ENCODE data around the gene PSMD11.
"Not testable (repeated sequence)": the region's sequence is repeated elsewhere in the genome, so short reads cannot be mapped to it uniquely, and the experiment has no call there.

Gene PSMD11

GRCh38 chr17:32510466-32510865 is 66.2 kb downstream of the PSMD11 start:
- no peak for DNase-seq (ENCODE audit: low read depth in 2 of 2, low spot score in 1 of 2)

- DNase-seq (ENCODE audit: low read depth in 2 of 2, low spot score in 1 of 2), result no peak
Measured at GRCh38 chr17:32512328-32512727, 68.0 kb downstream of the PSMD11 start.

GRCh38 chr17:32513579-32513978 is 69.3 kb downstream of the PSMD11 start:
- DNase-seq (ENCODE audit: low read depth in 2 of 2, low spot score in 1 of 2), result no peak

GRCh38 chr17:32514606-32515005 is 70.3 kb downstream of the PSMD11 start:
- no peak for DNase-seq (ENCODE audit: low read depth in 2 of 2, low spot score in 1 of 2)

- no peak for DNase-seq (ENCODE audit: low read depth in 2 of 2, low spot score in 1 of 2)
Measured at GRCh38 chr17:32515677-32516383, 71.5 kb downstream of the PSMD11 start.

GRCh38 chr17:32516450-32516849 is 72.1 kb downstream of the PSMD11 start:
- no peak for DNase-seq (ENCODE audit: low read depth in 2 of 2, low spot score in 1 of 2)

- no peak for DNase-seq (ENCODE audit: low read depth in 2 of 2, low spot score in 1 of 2)
Measured at GRCh38 chr17:32516940-32517701, 72.8 kb downstream of the PSMD11 start.

GRCh38 chr17:32517982-32518381 is 73.7 kb downstream of the PSMD11 start:
- no peak for DNase-seq (ENCODE audit: low read depth in 2 of 2, low spot score in 1 of 2)

- no peak for DNase-seq (ENCODE audit: low read depth in 2 of 2, low spot score in 1 of 2)
Measured at GRCh38 chr17:32518646-32519227, 74.4 kb downstream of the PSMD11 start.

- DNase-seq (ENCODE audit: low read depth in 2 of 2, low spot score in 1 of 2), result peak in 1 of 2 donors; percentile 54
Measured at GRCh38 chr17:32519228-32520103, 75.2 kb downstream of the PSMD11 start.

- no peak for DNase-seq (ENCODE audit: low read depth in 2 of 2, low spot score in 1 of 2)
Measured at GRCh38 chr17:32520104-32520701, 75.9 kb downstream of the PSMD11 start.

GRCh38 chr17:32520737-32521404 is 76.6 kb downstream of the PSMD11 start:
- DNase-seq (ENCODE audit: low read depth in 2 of 2, low spot score in 1 of 2), result no peak

GRCh38 chr17:32523017-32523680 is 78.8 kb downstream of the PSMD11 start:
- no peak for DNase-seq (ENCODE audit: low read depth in 2 of 2, low spot score in 1 of 2)

- no peak for DNase-seq (ENCODE audit: low read depth in 2 of 2, low spot score in 1 of 2)
Measured at GRCh38 chr17:32523827-32524552, 79.7 kb downstream of the PSMD11 start.

- not testable (repeated sequence) for DNase-seq (ENCODE audit: low read depth in 2 of 2, low spot score in 1 of 2)
Measured at GRCh38 chr17:32524553-32524880, 80.2 kb downstream of the PSMD11 start.

- no peak for DNase-seq (ENCODE audit: low read depth in 2 of 2, low spot score in 1 of 2)
Measured at GRCh38 chr17:32525122-32525521, 80.8 kb downstream of the PSMD11 start.

GRCh38 chr17:32527146-32527545 is 82.8 kb downstream of the PSMD11 start:
- no peak for DNase-seq (ENCODE audit: low read depth in 2 of 2, low spot score in 1 of 2)

- no peak for DNase-seq (ENCODE audit: low read depth in 2 of 2, low spot score in 1 of 2)
Measured at GRCh38 chr17:32528825-32529224, 84.5 kb downstream of the PSMD11 start.

GRCh38 chr17:32529604-32530003 is 85.3 kb downstream of the PSMD11 start:
- DNase-seq (ENCODE audit: low read depth in 2 of 2, low spot score in 1 of 2), result no peak

Measured in stimulated activated CD8-positive, alpha-beta memory T cell treated with anti-CD3 and anti-CD28 coated beads, Interleukin-4, amount 100 ng/mL, for 4 hours (primary cell).